ENCODE measurements around the gene OSM. TPM values are rescaled to one million over a fixed set of nuclear protein-coding genes. Genes with fewer than 3 reads are reported as not detected.

Gene OSM
- polyA plus RNA-seq, 3 donors = 48.0 to 295 (median 146) TPM

DNA sequence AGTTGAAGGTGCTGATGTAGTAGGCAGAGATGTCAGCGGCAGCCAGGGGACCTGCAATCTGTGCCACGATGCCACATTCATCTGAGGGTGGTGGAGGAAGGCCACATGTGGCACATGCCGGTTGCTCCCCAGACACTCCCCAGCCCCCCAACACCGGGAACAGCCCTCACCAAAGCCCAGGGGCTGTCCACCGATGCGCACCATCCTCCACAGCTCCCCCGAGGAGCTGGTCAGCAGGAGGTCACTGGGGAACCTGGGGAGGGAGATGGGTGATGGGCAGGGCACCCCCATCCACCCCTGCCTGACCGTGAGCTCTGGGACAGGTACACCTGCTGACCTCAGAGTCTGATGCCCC, 19.2 kb upstream of the OSM start:
- no peak overlapping the region for H2AFZ ChIP-seq (ENCODE audit: insufficient read depth, low read depth, low read length, poor library complexity, severe bottlenecking)
- Mint-ChIP-seq H3K27ac (peak overlapping the region in 3 of 7 donors; percentile 25 to 40 (median 40)), H3K9me3 (peaks cover 0 to 4% (median 0%) of the 10 kb centered on the region in 7 donors), H3K4me1 (peaks cover 62% of the 10 kb centered on the region), H3K4me3 (no peak overlapping the region), H3K27me3 (ENCODE audit: low read depth in 3 of 3) (peaks cover 0 to 4% (median 2%) of the 10 kb centered on the region in 3 donors), H3K36me3 (peaks cover 4 to 9% of the 10 kb centered on the region in 2 donors)
- H3K9me3 ChIP-seq (replicated peaks in 1 of 2; ENCODE audit: control insufficient read depth in 1 of 2, insufficient read depth in 1 of 2, low read length in 2 of 2) = no peaks in the 10 kb centered on the region
- no peak overlapping the region for H3K27ac ChIP-seq (ENCODE audit: low read depth in 1 of 2, low read length in 2 of 2)
- 92% methylated on average over 2 of the region's 8 CpGs for WGBS (ENCODE audit: insufficient coverage)
- no peak overlapping the region for H3K9ac ChIP-seq (ENCODE audit: insufficient read depth, low read length, poor library complexity, severe bottlenecking)
- no peaks in the 10 kb centered on the region for H4K20me1 ChIP-seq (ENCODE audit: insufficient read depth, low read length)
- H3K79me2 ChIP-seq (ENCODE audit: insufficient read depth, low read length) = no peaks in the 10 kb centered on the region
- H3K36me3 ChIP-seq (replicated peaks in 1 of 2; ENCODE audit: control insufficient read depth in 1 of 2, insufficient read depth in 2 of 2, low read length in 2 of 2) = no peaks in the 10 kb centered on the region
- intact Hi-C loops (cut with micrococcal nuclease) = loop anchor here (2.0 to 10.0 kb wide), 6 partner anchors 13 to 181 kb away; partner anchors contain the start of genes RNF215 (in 1 of the 2) and TBC1D10A (in 1 of the 2)
- no peak overlapping the region for H3K4me2 ChIP-seq (replicated peaks; ENCODE audit: extremely low read depth, low read length, poor library complexity, severe bottlenecking)
- TF ChIP-seq, protein P1, sequence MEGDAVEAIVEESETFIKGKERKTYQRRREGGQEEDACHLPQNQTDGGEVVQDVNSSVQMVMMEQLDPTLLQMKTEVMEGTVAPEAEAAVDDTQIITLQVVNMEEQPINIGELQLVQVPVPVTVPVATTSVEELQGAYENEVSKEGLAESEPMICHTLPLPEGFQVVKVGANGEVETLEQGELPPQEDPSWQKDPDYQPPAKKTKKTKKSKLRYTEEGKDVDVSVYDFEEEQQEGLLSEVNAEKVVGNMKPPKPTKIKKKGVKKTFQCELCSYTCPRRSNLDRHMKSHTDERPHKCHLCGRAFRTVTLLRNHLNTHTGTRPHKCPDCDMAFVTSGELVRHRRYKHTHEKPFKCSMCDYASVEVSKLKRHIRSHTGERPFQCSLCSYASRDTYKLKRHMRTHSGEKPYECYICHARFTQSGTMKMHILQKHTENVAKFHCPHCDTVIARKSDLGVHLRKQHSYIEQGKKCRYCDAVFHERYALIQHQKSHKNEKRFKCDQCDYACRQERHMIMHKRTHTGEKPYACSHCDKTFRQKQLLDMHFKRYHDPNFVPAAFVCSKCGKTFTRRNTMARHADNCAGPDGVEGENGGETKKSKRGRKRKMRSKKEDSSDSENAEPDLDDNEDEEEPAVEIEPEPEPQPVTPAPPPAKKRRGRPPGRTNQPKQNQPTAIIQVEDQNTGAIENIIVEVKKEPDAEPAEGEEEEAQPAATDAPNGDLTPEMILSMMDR (IDR thresholded peaks at IDR 0.05) = no peak
- peaks cover 49 to 73% of the 10 kb centered on the region in 2 donors for H3K4me1 ChIP-seq (ENCODE audit: control insufficient read depth in 1 of 2, insufficient read depth in 2 of 2, low read length in 2 of 2)
- DNase-seq = no peak
- no peak overlapping the region for H3K4me3 ChIP-seq (replicated peaks in 1 of 3; ENCODE audit: low read depth in 2 of 3, low read length in 3 of 3)
- H3K27me3 ChIP-seq (ENCODE audit: control insufficient read depth in 2 of 2, insufficient read depth in 2 of 2, low read length in 2 of 2) = no peaks in the 10 kb centered on the region

DNA sequence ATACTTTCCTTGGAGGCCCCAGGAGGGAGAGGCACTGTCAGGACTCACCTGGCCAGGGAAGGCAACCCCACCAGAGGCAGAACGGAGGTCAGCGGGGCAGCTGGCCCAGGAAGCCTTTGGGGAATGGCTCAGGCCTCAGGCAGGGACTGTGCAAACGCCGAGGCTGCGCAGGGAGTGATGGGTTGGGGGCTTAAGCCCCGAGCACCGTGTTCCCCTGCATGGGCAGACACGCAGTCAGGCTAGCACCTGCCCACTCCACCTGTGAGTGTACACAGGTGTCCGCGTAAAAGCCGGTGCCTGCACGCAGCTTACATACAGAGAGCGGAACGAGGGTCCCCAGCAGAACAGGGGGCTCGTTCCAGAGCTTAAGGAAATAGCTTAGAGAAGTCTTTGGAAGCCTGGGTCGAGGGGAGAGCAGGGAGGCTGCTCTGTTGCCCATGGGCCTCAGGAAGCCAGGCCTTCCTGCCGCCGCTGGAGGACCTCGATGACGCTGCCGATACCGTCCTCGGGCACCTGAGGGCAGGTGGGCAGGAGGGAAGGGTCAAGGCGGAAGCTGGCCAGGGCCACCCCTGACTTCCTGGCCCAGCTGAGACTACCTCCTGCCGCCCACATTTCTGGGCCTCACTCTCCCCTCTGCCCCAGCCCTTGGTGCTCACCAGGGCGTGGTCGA, 18.7 kb upstream of the OSM start:
- peaks cover 49 to 71% of the 10 kb centered on the region in 2 donors for H3K4me1 ChIP-seq (ENCODE audit: control insufficient read depth in 1 of 2, insufficient read depth in 2 of 2, low read length in 2 of 2)
- Mint-ChIP-seq H3K9me3 (peaks cover 0 to 4% (median 0%) of the 10 kb centered on the region in 7 donors), H3K27ac (peak overlapping the region in 3 of 7 donors; percentile 62 to 87 (median 77)), H3K36me3 (peaks cover 4 to 9% of the 10 kb centered on the region in 2 donors), H3K27me3 (ENCODE audit: low read depth in 3 of 3) (peaks cover 0 to 4% (median 2%) of the 10 kb centered on the region in 3 donors), H3K4me1 (peaks cover 64% of the 10 kb centered on the region), H3K4me3 (no peak overlapping the region)
- no peak overlapping the region for H2AFZ ChIP-seq (ENCODE audit: insufficient read depth, low read depth, low read length, poor library complexity, severe bottlenecking)
- TF ChIP-seq, protein P1 (IDR thresholded peaks at IDR 0.05) = no peak
- no peaks in the 10 kb centered on the region for H3K9me3 ChIP-seq (replicated peaks in 1 of 2; ENCODE audit: control insufficient read depth in 1 of 2, insufficient read depth in 1 of 2, low read length in 2 of 2)
- no peaks in the 10 kb centered on the region for H4K20me1 ChIP-seq (ENCODE audit: insufficient read depth, low read length)
- H3K79me2 ChIP-seq (ENCODE audit: insufficient read depth, low read length) = no peaks in the 10 kb centered on the region
- H3K4me3 ChIP-seq (replicated peaks in 1 of 3; ENCODE audit: low read depth in 2 of 3, low read length in 3 of 3) = no peak overlapping the region
- no peaks in the 10 kb centered on the region for H3K27me3 ChIP-seq (ENCODE audit: control insufficient read depth in 2 of 2, insufficient read depth in 2 of 2, low read length in 2 of 2)
- DNase-seq = no peak
- H3K4me2 ChIP-seq (replicated peaks; ENCODE audit: extremely low read depth, low read length, poor library complexity, severe bottlenecking) = no peak overlapping the region
- no peak overlapping the region for H3K9ac ChIP-seq (ENCODE audit: insufficient read depth, low read length, poor library complexity, severe bottlenecking)
- H3K27ac ChIP-seq (ENCODE audit: low read depth in 1 of 2, low read length in 2 of 2) = no peak overlapping the region
- H3K36me3 ChIP-seq (replicated peaks in 1 of 2; ENCODE audit: control insufficient read depth in 1 of 2, insufficient read depth in 2 of 2, low read length in 2 of 2) = no peaks in the 10 kb centered on the region
- intact Hi-C loops (cut with micrococcal nuclease) = loop anchor here (5.0 to 10.0 kb wide), 3 partner anchors 42 to 181 kb away; partner anchors contain the start of gene TBC1D10A (in 1 of the 2)
- WGBS (ENCODE audit: insufficient coverage) = 95% methylated on average over 19 of the region's 27 CpGs

Data from CD14-positive monocyte (primary cell).